Uterus (tissue), 2 donors: ENCODE results near the gene TNFRSF11A.

ENCODE experiments used
- POLR2A ChIP-seq, 2 donors: fragments of 450-650 bp; IDR thresholded peaks; one replicate each; pipeline ENCODE4 v1.6.1; 2016; ENCODE audit warnings: antibody characterized with exemption in 2 of 2, mild to moderate bottlenecking in 1 of 2, moderate library complexity in 1 of 2
- TF ChIP-seq, protein P1 (sequence below), 4 experiments: fragments of 200-600 bp in 2 of 4; fragments of 450-650 bp in 2 of 4; sonication (generic) in 2 of 4; IDR thresholded peaks; one replicate each; pipeline ENCODE4 v1.5.1; 2016 to 2019; ENCODE audit warnings: antibody characterized with exemption in 4 of 4, mild to moderate bottlenecking in 2 of 4, moderate library complexity in 1 of 4

GRCh38 chr18:62398291-62398690 is 73.2 kb downstream of the TNFRSF11A start:
- TF ChIP-seq, protein P1, sequence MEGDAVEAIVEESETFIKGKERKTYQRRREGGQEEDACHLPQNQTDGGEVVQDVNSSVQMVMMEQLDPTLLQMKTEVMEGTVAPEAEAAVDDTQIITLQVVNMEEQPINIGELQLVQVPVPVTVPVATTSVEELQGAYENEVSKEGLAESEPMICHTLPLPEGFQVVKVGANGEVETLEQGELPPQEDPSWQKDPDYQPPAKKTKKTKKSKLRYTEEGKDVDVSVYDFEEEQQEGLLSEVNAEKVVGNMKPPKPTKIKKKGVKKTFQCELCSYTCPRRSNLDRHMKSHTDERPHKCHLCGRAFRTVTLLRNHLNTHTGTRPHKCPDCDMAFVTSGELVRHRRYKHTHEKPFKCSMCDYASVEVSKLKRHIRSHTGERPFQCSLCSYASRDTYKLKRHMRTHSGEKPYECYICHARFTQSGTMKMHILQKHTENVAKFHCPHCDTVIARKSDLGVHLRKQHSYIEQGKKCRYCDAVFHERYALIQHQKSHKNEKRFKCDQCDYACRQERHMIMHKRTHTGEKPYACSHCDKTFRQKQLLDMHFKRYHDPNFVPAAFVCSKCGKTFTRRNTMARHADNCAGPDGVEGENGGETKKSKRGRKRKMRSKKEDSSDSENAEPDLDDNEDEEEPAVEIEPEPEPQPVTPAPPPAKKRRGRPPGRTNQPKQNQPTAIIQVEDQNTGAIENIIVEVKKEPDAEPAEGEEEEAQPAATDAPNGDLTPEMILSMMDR (IDR thresholded peaks at IDR 0.05), result no peak
- no peak for TF ChIP-seq POLR2A (IDR thresholded peaks at IDR 0.05)
